ENCODE data around the gene SLC41A1. TPM values are rescaled to one million over a fixed set of nuclear protein-coding genes. Genes with fewer than 3 reads are reported as not detected.

The SLC41A1 gene
- total RNA-seq, 2 experiments from 2014 or later: 23.8 to 26.4 TPM

GRCh38 chr1:205856433-205856832, 43.4 kb upstream of the SLC41A1 start:
- intact Hi-C loops (cut with DNase I, micrococcal nuclease): no loop called here
- H3K27ac Mint-ChIP-seq: no peak overlapping the region
- no peak overlapping the region for H3K27ac ChIP-seq (ENCODE audit: low read depth in 1 of 2, low read length in 2 of 2)
- H3K27me3 Mint-ChIP-seq: no peaks in the 10 kb centered on the region
- no peak overlapping the region for H3K4me3 ChIP-seq (ENCODE audit: low read length)
- H3K36me3 ChIP-seq (ENCODE audit: insufficient read depth, low read length): no peaks in the 10 kb centered on the region
- H3K27me3 ChIP-seq (ENCODE audit: control insufficient read depth in 1 of 2, insufficient read depth in 2 of 2, low read length in 2 of 2): no peaks in the 10 kb centered on the region
- H3K36me3 Mint-ChIP-seq (ENCODE audit: low read depth): no peaks in the 10 kb centered on the region
- DNase-seq (no peak), ATAC-seq (ENCODE audit: poor library complexity) (no peak)
- no peaks in the 10 kb centered on the region for H3K4me1 ChIP-seq (ENCODE audit: insufficient read depth, low read length)
- H3K4me3 Mint-ChIP-seq: no peak overlapping the region
- ChIA-PET POLR2A (no interaction called here), CTCF (interaction anchor here (0.6 kb wide), 1 partner anchor 199 kb away, joined by 5 read pairs; no protein-coding TSS in a partner anchor)
- H3K4me1 Mint-ChIP-seq (ENCODE audit: low read depth): no peaks in the 10 kb centered on the region
- peaks cover 13% of the 10 kb centered on the region for H3K9me3 Mint-ChIP-seq
- no peaks in the 10 kb centered on the region for H3K9me3 ChIP-seq (ENCODE audit: control insufficient read depth in 1 of 2, insufficient read depth in 1 of 2, low read length in 2 of 2)
- TF ChIP-seq CTCF (IDR thresholded peaks at IDR 0.05): no peak

- ChIA-PET CTCF (no interaction called here), POLR2A (no interaction called here)
- intact Hi-C loops (cut with DNase I, micrococcal nuclease): no loop called here
These were observed 40.0 kb upstream of the SLC41A1 start for GRCh38 chr1:205852969-205853368.

GRCh38 chr1:205851993-205852392, 39.0 kb upstream of the SLC41A1 start:
- no peaks in the 10 kb centered on the region for H3K27me3 Mint-ChIP-seq
- ATAC-seq (ENCODE audit: poor library complexity) (no peak), DNase-seq (no peak)

More at GRCh38 chr1:205852969-205853368, 40.0 kb upstream of the SLC41A1 start:
- Histone ChIP-seq H3K9me3 (ENCODE audit: control insufficient read depth in 1 of 2, insufficient read depth in 1 of 2, low read length in 2 of 2) (no peaks in the 10 kb centered on the region), H3K36me3 (ENCODE audit: insufficient read depth, low read length) (no peaks in the 10 kb centered on the region), H3K4me1 (ENCODE audit: insufficient read depth, low read length) (peaks cover 16% of the 10 kb centered on the region), H3K27ac (ENCODE audit: low read depth in 1 of 2, low read length in 2 of 2) (no peak overlapping the region), H3K4me3 (ENCODE audit: low read length) (no peak overlapping the region), H3K27me3 (ENCODE audit: control insufficient read depth in 1 of 2, insufficient read depth in 2 of 2, low read length in 2 of 2) (no peaks in the 10 kb centered on the region)
- DNase-seq (no peak), ATAC-seq (ENCODE audit: poor library complexity) (no peak)
- peaks cover 3% of the 10 kb centered on the region for H3K36me3 Mint-ChIP-seq (ENCODE audit: low read depth)
- no peaks in the 10 kb centered on the region for H3K27me3 Mint-ChIP-seq
- no peak overlapping the region for H3K27ac Mint-ChIP-seq
- H3K9me3 Mint-ChIP-seq: peaks cover 10% of the 10 kb centered on the region
- H3K4me1 Mint-ChIP-seq (ENCODE audit: low read depth): peaks cover 17% of the 10 kb centered on the region
- H3K4me3 Mint-ChIP-seq: no peak overlapping the region
- TF ChIP-seq CTCF (IDR thresholded peaks at IDR 0.05): no peak

More at GRCh38 chr1:205851993-205852392, 39.0 kb upstream of the SLC41A1 start:
- Histone ChIP-seq H3K36me3 (ENCODE audit: insufficient read depth, low read length) (no peaks in the 10 kb centered on the region), H3K27ac (ENCODE audit: low read depth in 1 of 2, low read length in 2 of 2) (no peak overlapping the region), H3K27me3 (ENCODE audit: control insufficient read depth in 1 of 2, insufficient read depth in 2 of 2, low read length in 2 of 2) (no peaks in the 10 kb centered on the region), H3K9me3 (ENCODE audit: control insufficient read depth in 1 of 2, insufficient read depth in 1 of 2, low read length in 2 of 2) (no peaks in the 10 kb centered on the region), H3K4me3 (ENCODE audit: low read length) (no peak overlapping the region), H3K4me1 (ENCODE audit: insufficient read depth, low read length) (peaks cover 16% of the 10 kb centered on the region)
- Mint-ChIP-seq H3K9me3 (peaks cover 10% of the 10 kb centered on the region), H3K36me3 (ENCODE audit: low read depth) (peaks cover 3% of the 10 kb centered on the region), H3K4me1 (ENCODE audit: low read depth) (peaks cover 17% of the 10 kb centered on the region), H3K27ac (no peak overlapping the region), H3K4me3 (no peak overlapping the region)
- TF ChIP-seq CTCF (IDR thresholded peaks at IDR 0.05): no peak
- intact Hi-C loops (cut with DNase I, micrococcal nuclease): no loop called here
- ChIA-PET POLR2A (interaction anchor here (1.0 kb wide), 1 partner anchor 40 kb away, joined by 3 read pairs; no protein-coding TSS in a partner anchor), CTCF (no interaction called here)
